ENCODE measurements around the gene CADM2. TPM values are rescaled to one million over a fixed set of nuclear protein-coding genes. Genes with fewer than 3 reads are reported as not detected.

The CADM2 gene
- total RNA-seq, 1 donor from 2014 or later: 4.4 TPM

DNA sequence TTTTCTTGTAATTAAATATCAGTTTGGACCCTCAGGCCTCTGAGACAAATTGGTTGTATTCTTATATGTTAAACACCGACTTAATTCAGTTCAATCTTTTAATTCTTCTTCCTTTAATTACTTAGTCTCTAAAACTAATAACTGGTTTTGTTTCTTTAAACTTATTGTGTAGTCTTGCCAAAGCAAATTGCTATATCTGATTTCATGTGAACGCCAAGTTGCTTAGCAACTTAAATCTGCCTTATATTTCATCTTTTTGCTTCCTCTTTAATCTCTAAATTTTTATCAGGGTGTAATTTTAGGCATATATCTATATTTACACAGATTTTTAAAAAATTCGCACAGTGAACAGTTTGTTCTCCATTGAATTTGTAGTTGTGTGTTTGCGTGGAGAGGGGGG lies 82.2 kb downstream of the CADM2 start:
- Mint-ChIP-seq H3K9me3 (ENCODE audit: low read depth) (no peaks in the 10 kb centered on the region), H3K27ac (no peak overlapping the region), H3K4me1 (ENCODE audit: low read depth) (no peaks in the 10 kb centered on the region), H3K36me3 (ENCODE audit: insufficient read depth) (no peaks in the 10 kb centered on the region), H3K4me3 (ENCODE audit: low read depth) (no peak overlapping the region), H3K27me3 (no peaks in the 10 kb centered on the region)
- no peak for TF ChIP-seq CTCF (IDR thresholded peaks at IDR 0.05; ENCODE audit: unreplicated experiment)
- no peak for DNase-seq (ENCODE audit: low spot score, unreplicated experiment)

- no peaks in the 10 kb centered on the region for H3K27me3 Mint-ChIP-seq
- H3K4me3 Mint-ChIP-seq (ENCODE audit: low read depth): no peak overlapping the region
- no peak overlapping the region for H3K27ac Mint-ChIP-seq
- DNase-seq (ENCODE audit: low spot score, unreplicated experiment): no peak
- no peak for TF ChIP-seq CTCF (IDR thresholded peaks at IDR 0.05; ENCODE audit: unreplicated experiment)
- no peaks in the 10 kb centered on the region for H3K36me3 Mint-ChIP-seq (ENCODE audit: insufficient read depth)
- H3K4me1 Mint-ChIP-seq (ENCODE audit: low read depth): no peaks in the 10 kb centered on the region
- H3K9me3 Mint-ChIP-seq (ENCODE audit: low read depth): no peaks in the 10 kb centered on the region
Measured at GRCh38 chr3:85041562-85042055, 82.8 kb downstream of the CADM2 start.

GRCh38 chr3:85050821-85051220 lies 92.0 kb downstream of the CADM2 start:
- no peak overlapping the region for H3K4me3 Mint-ChIP-seq (ENCODE audit: low read depth)
- H3K36me3 Mint-ChIP-seq (ENCODE audit: insufficient read depth): no peaks in the 10 kb centered on the region
- TF ChIP-seq CTCF (IDR thresholded peaks at IDR 0.05; ENCODE audit: unreplicated experiment): no peak
- no peaks in the 10 kb centered on the region for H3K27me3 Mint-ChIP-seq
- no peak overlapping the region for H3K27ac Mint-ChIP-seq
- peaks cover 4% of the 10 kb centered on the region for H3K9me3 Mint-ChIP-seq (ENCODE audit: low read depth)
- no peak for DNase-seq (ENCODE audit: low spot score, unreplicated experiment)
- H3K4me1 Mint-ChIP-seq (ENCODE audit: low read depth): no peaks in the 10 kb centered on the region

DNA sequence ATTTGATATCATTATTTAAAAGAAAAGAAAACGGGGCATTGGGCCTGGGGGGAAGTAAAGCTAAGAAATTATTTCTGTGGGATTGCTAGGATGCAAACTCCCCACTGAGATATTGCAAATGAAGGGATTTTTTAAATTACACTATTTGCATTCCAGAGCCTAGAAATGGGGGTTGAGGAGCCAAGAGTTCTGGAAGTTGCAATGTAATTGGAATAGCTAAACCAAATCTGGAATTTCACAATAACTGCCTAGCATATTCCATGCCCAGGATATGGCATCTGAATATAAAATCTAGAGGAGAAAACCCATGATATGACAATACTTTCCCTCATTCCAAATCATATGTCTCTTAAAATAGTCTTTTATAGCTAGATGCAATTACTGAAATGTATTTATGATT lies 93.0 kb downstream of the CADM2 start:
- no peaks in the 10 kb centered on the region for H3K36me3 Mint-ChIP-seq (ENCODE audit: insufficient read depth)
- no peak for TF ChIP-seq CTCF (IDR thresholded peaks at IDR 0.05; ENCODE audit: unreplicated experiment)
- no peak overlapping the region for H3K27ac Mint-ChIP-seq
- no peak overlapping the region for H3K4me3 Mint-ChIP-seq (ENCODE audit: low read depth)
- H3K27me3 Mint-ChIP-seq: no peaks in the 10 kb centered on the region
- no peaks in the 10 kb centered on the region for H3K4me1 Mint-ChIP-seq (ENCODE audit: low read depth)
- H3K9me3 Mint-ChIP-seq (ENCODE audit: low read depth): peaks cover 4% of the 10 kb centered on the region
- no peak for DNase-seq (ENCODE audit: low spot score, unreplicated experiment)

- Mint-ChIP-seq H3K4me1 (ENCODE audit: low read depth) (no peaks in the 10 kb centered on the region), H3K9me3 (ENCODE audit: low read depth) (peaks cover 3% of the 10 kb centered on the region), H3K27ac (no peak overlapping the region), H3K4me3 (ENCODE audit: low read depth) (no peak overlapping the region), H3K36me3 (ENCODE audit: insufficient read depth) (no peaks in the 10 kb centered on the region), H3K27me3 (no peaks in the 10 kb centered on the region)
- TF ChIP-seq CTCF (IDR thresholded peaks at IDR 0.05; ENCODE audit: unreplicated experiment): no peak
- no peak for DNase-seq (ENCODE audit: low spot score, unreplicated experiment)
Measured at GRCh38 chr3:85053626-85054025, 94.8 kb downstream of the CADM2 start.
